ENCODE results near the gene SCYGR1.

Gene SCYGR1

DNA sequence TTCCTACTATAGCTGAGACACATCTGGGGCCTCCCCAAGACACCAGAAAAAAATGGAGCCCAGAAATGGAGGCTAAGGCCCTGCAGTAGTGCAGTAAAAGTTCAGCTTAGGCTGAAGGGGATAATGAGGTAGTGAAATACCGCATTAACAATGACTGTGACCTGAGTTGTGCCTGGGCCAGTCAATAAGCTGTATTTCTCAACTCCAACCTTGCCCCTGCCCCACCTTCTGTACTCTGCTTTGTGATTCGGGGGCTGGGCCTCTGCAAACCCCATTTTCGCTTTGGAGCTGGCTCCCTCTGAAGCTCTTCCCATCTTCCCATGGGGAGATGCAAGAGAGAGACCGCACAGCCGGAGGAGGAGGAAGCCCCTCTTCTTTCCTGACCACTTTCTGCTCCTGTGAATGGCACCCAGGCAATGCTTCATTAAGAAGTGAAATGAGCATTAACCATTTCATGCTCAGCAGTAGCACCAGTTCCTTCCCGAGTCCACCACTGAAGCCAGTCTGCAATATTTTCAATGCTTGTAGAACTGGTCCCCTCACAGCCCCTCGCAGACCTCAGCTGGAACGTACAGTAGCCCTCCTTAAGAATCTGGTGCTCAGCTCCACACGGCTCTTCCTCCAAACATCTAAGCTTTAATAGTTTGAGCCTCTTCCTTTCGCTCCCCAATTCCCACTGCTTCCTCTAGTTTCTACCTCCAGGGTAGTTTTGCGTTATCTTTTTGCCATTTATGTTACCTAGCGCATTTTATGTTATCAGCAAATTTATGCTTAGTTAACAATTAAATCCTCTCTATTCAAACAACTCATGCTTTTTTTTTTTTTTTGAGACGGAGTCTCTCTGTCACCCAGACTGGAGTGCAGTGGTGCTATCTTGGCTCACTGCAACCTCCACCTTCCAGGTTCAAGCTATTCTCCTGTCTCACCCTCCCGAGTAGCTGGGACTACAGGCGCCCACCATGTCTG, 32.6 kb upstream of the SCYGR1 start:
- TF ChIP-seq CTCF (IDR thresholded peaks at IDR 0.05; ENCODE audit: low read depth, low read length): no peak
- Histone ChIP-seq H3K27me3 (no peaks in the 10 kb centered on the region), H3K4me3 (ENCODE audit: low read depth, low read length) (no peak overlapping the region), H3K4me1 (peaks cover 8% of the 10 kb centered on the region), H3K36me3 (no peaks in the 10 kb centered on the region), H3K9me3 (no peaks in the 10 kb centered on the region)
- DNase-seq: no peak

GRCh38 chr2:227416701-227417100, 29.0 kb upstream of the SCYGR1 start:
- peaks cover 8% of the 10 kb centered on the region for H3K4me1 ChIP-seq
- no peaks in the 10 kb centered on the region for H3K9me3 ChIP-seq
- no peak overlapping the region for H3K4me3 ChIP-seq (ENCODE audit: low read depth, low read length)
- DNase-seq: no peak
- no peaks in the 10 kb centered on the region for H3K27me3 ChIP-seq
- TF ChIP-seq CTCF (IDR thresholded peaks at IDR 0.05; ENCODE audit: low read depth, low read length): no peak
- no peaks in the 10 kb centered on the region for H3K36me3 ChIP-seq

- no peak for TF ChIP-seq CTCF (IDR thresholded peaks at IDR 0.05; ENCODE audit: low read depth, low read length)
- Histone ChIP-seq H3K4me3 (ENCODE audit: low read depth, low read length) (no peak overlapping the region), H3K4me1 (peaks cover 8% of the 10 kb centered on the region)
These were observed 28.0 kb upstream of the SCYGR1 start for GRCh38 chr2:227415538-227416424.

DNA sequence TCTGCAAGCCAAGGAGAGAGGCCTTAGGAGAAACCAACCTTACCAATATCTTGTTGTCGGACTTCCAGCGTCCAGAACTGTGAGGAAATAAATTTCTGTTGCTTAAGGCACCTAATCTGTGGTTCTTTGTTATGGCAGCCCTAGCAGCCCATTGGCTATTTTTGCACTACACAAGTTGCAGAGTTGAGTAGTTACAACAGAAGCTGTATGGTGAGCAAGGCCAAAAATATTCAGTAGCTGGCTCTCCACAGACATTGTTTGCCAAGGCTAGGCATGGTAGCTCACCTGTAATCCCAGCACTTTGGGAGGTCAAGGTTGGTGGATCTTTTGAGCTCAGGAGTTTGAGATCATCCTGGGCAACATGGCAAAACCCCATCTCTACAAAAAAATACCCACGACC, 27.1 kb upstream of the SCYGR1 start:
- TF ChIP-seq CTCF (IDR thresholded peaks at IDR 0.05; ENCODE audit: low read depth, low read length): no peak
- H3K4me3 ChIP-seq (ENCODE audit: low read depth, low read length): no peak overlapping the region
- no peaks in the 10 kb centered on the region for H3K9me3 ChIP-seq
- H3K36me3 ChIP-seq: no peaks in the 10 kb centered on the region
- peaks cover 8% of the 10 kb centered on the region for H3K4me1 ChIP-seq
- no peak for DNase-seq
- no peaks in the 10 kb centered on the region for H3K27me3 ChIP-seq

More at GRCh38 chr2:227415538-227416424, 28.0 kb upstream of the SCYGR1 start:
- Histone ChIP-seq H3K9me3 (no peaks in the 10 kb centered on the region), H3K27me3 (no peaks in the 10 kb centered on the region), H3K36me3 (no peaks in the 10 kb centered on the region)
- no peak for DNase-seq

DNA sequence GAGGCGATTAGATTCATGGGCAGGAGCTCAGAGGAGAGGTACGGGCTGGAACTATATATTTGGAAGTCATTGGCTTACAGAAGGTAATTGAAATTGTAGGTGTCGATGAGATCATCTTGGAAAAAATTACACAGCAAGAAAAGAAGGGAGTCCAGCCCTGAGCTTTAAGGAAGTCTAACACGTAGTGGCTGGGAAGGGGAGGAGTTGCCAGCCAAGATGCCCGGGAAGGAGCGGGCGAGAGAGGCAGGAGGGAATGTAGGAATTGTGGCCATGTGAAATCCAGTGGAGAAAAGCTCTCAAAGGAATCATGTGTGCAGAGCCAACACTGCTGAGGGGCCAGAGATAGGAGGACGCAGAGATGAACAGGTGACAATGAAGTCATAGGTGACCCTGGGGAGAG, 25.6 kb upstream of the SCYGR1 start:
- Histone ChIP-seq H3K4me3 (ENCODE audit: low read depth, low read length) (no peak overlapping the region), H3K9me3 (no peaks in the 10 kb centered on the region), H3K4me1 (peaks cover 8% of the 10 kb centered on the region), H3K27me3 (no peaks in the 10 kb centered on the region), H3K36me3 (no peaks in the 10 kb centered on the region)
- no peak for TF ChIP-seq CTCF (IDR thresholded peaks at IDR 0.05; ENCODE audit: low read depth, low read length)
- DNase-seq: no peak
